ENCODE measurements around the gene IRAK3.

DNA sequence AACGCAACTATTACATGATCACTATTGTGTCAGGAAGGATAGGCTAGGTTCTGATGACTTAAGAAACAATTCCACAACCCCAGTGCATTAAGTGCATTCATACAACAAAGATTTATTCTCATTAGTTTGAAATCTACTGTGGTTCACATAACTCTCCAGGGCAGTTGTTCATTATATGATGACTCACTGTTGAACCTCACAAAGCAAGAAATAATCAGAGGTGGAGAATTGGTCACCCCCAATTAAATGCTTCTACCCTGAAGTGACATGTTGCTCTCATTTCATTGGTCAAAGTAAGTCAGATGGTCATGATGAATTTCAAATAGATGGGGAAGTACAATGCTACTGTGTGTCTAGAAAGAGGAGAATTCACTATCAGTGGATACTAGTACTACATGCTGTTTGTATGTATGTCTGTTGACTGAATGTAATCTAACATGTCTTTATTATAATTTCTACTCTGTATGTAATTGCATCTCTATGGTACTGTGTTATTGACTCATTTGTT is 107.2 kb downstream of the IRAK3 start:
- TF ChIP-seq, protein P1, sequence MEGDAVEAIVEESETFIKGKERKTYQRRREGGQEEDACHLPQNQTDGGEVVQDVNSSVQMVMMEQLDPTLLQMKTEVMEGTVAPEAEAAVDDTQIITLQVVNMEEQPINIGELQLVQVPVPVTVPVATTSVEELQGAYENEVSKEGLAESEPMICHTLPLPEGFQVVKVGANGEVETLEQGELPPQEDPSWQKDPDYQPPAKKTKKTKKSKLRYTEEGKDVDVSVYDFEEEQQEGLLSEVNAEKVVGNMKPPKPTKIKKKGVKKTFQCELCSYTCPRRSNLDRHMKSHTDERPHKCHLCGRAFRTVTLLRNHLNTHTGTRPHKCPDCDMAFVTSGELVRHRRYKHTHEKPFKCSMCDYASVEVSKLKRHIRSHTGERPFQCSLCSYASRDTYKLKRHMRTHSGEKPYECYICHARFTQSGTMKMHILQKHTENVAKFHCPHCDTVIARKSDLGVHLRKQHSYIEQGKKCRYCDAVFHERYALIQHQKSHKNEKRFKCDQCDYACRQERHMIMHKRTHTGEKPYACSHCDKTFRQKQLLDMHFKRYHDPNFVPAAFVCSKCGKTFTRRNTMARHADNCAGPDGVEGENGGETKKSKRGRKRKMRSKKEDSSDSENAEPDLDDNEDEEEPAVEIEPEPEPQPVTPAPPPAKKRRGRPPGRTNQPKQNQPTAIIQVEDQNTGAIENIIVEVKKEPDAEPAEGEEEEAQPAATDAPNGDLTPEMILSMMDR (IDR thresholded peaks at IDR 0.05; ENCODE audit: insufficient read depth, low read length, poor library complexity, severe bottlenecking): no peak
- TF ChIP-seq EZH2phosphoT487 (conservative IDR thresholded peaks at IDR 0.05; ENCODE audit: low read length): no peak

Data from SU-DHL-6 (cell line).